H9 (cell line): Measurements from ENCODE around the gene TXNDC11. TPM values are rescaled to one million over a fixed set of nuclear protein-coding genes. Genes with fewer than 3 reads are reported as not detected.

Source experiments
- DNase-seq: peaks from one replicate; pipeline ENCODE4 v3.0.0-alpha.2; 2017
- H2AFZ ChIP-seq: one replicate; pipeline ENCODE4 v1.6.1; 2013; ENCODE audit warnings: mild to moderate bottlenecking, low read length, control low read depth, moderate library complexity
- H2AK5ac ChIP-seq: 2 replicates; pipeline ENCODE4 v1.6.1; 2013; ENCODE audit warnings: low read length, control low read depth, mixed read lengths; ENCODE audit not compliant: insufficient read length
- H2BK120ac ChIP-seq: one replicate; pipeline ENCODE4 v1.6.1; 2013; ENCODE audit warnings: low read depth, mild to moderate bottlenecking, low read length, control low read depth, inconsistent platforms; ENCODE audit not compliant: poor library complexity, severe bottlenecking
- H2BK12ac ChIP-seq: 2 replicates; pipeline ENCODE4 v1.6.1; 2013; ENCODE audit warnings: low read length, control low read depth, mixed read lengths, low read depth; ENCODE audit not compliant: insufficient read length
- H2BK15ac ChIP-seq: 2 replicates; pipeline ENCODE4 v1.6.1; 2013; ENCODE audit warnings: low read depth, low read length, control low read depth
- H2BK20ac ChIP-seq: one replicate; pipeline ENCODE4 v1.6.1; 2013; ENCODE audit warnings: low read depth, mild to moderate bottlenecking, low read length, control low read depth, inconsistent platforms; ENCODE audit not compliant: poor library complexity, severe bottlenecking
- H2BK5ac ChIP-seq: 2 replicates; pipeline ENCODE4 v1.6.1; 2013; ENCODE audit warnings: low read length, control low read depth, mixed read lengths; ENCODE audit not compliant: insufficient read length
- H3K14ac ChIP-seq: 2 replicates; pipeline ENCODE4 v1.6.1; 2013; ENCODE audit warnings: low read length, control low read depth; ENCODE audit not compliant: insufficient read depth
- H3K18ac ChIP-seq: 2 replicates; pipeline ENCODE4 v1.6.1; 2013; ENCODE audit warnings: low read depth, mild to moderate bottlenecking, mixed read lengths, low read length, control low read depth; ENCODE audit not compliant: insufficient read length
- H3K23ac ChIP-seq: 2 replicates; pipeline ENCODE4 v1.6.1; 2013; ENCODE audit warnings: low read length, control low read depth, mixed read lengths, low read depth; ENCODE audit not compliant: insufficient read length
- H3K23me2 ChIP-seq: 2 replicates; pipeline ENCODE4 v1.6.1; 2013; ENCODE audit warnings: low read depth, mild to moderate bottlenecking, mixed read lengths, low read length, control low read depth; ENCODE audit not compliant: insufficient read length, poor library complexity, severe bottlenecking
- H3K27ac ChIP-seq: 2 replicates; pipeline ENCODE4 v1.5.1; 2013; ENCODE audit warnings: low read length, control low read depth, mixed read lengths, low read depth; ENCODE audit not compliant: insufficient read length
- H3K27me3 ChIP-seq: 2 replicates; pipeline ENCODE4 v1.6.1; 2013; ENCODE audit warnings: low read length, control low read depth, inconsistent platforms; ENCODE audit not compliant: insufficient read depth
- H3K4ac ChIP-seq: 2 replicates; pipeline ENCODE4 v1.6.1; 2013; ENCODE audit warnings: low read depth, mild to moderate bottlenecking, control low read depth, inconsistent platforms, low read length, moderate library complexity
- H3K4me1 ChIP-seq: 2 replicates; pipeline ENCODE4 v1.6.1; 2013; ENCODE audit warnings: low read length, control low read depth, inconsistent platforms; ENCODE audit not compliant: insufficient read depth
- H3K4me2 ChIP-seq: 2 replicates; pipeline ENCODE4 v1.6.1; 2013; ENCODE audit warnings: low read length, control low read depth, mixed read lengths; ENCODE audit not compliant: insufficient read length, insufficient read depth
- H3K56ac ChIP-seq: 2 replicates; pipeline ENCODE4 v1.6.1; 2013; ENCODE audit warnings: low read depth, mild to moderate bottlenecking, mixed read lengths, low read length, control low read depth; ENCODE audit not compliant: insufficient read length
- H3K79me1 ChIP-seq: 2 replicates; pipeline ENCODE4 v1.6.1; 2013; ENCODE audit warnings: low read depth, mild to moderate bottlenecking, moderate library complexity, low read length, control low read depth, inconsistent platforms; ENCODE audit not compliant: insufficient read depth, poor library complexity, severe bottlenecking
- H3K79me2 ChIP-seq: 2 replicates; pipeline ENCODE4 v1.6.1; 2013; ENCODE audit warnings: low read length, control low read depth, inconsistent platforms; ENCODE audit not compliant: insufficient read depth
- H3K9ac ChIP-seq: 2 replicates; pipeline ENCODE4 v1.6.1; 2013; ENCODE audit warnings: low read length, control low read depth, mixed read lengths; ENCODE audit not compliant: insufficient read length; ENCODE audit errors: extremely low read depth
- H3K9me3 ChIP-seq: one replicate; pipeline ENCODE4 v1.6.1; 2013; ENCODE audit warnings: low read depth, low read length, inconsistent platforms; ENCODE audit not compliant: control insufficient read depth
- H3T11ph ChIP-seq: one replicate; pipeline ENCODE4 v1.6.1; 2013; ENCODE audit warnings: mild to moderate bottlenecking, low read length, control low read depth, inconsistent platforms
- H4K20me1 ChIP-seq: one replicate; pipeline ENCODE4 v1.6.1; 2013; ENCODE audit not compliant: control insufficient read depth, insufficient read length, insufficient read depth
- H4K5ac ChIP-seq: 2 replicates; pipeline ENCODE4 v1.6.1; 2013; ENCODE audit warnings: low read depth, mild to moderate bottlenecking, mixed read lengths, low read length, control low read depth; ENCODE audit not compliant: insufficient read length
- H4K8ac ChIP-seq: replicated peaks from 2 replicates; pipeline ENCODE4 v1.6.1; 2013; ENCODE audit warnings: low read length, control low read depth, mixed read lengths, low read depth; ENCODE audit not compliant: insufficient read length
- H4K91ac ChIP-seq: 2 replicates; pipeline ENCODE4 v1.6.1; 2013; ENCODE audit warnings: low read depth, mild to moderate bottlenecking, moderate library complexity, mixed read lengths, low read length, control low read depth; ENCODE audit not compliant: insufficient read length
- H3K27ac Mint-ChIP-seq, 3 experiments: 2 replicates in 2 of 3; 3 replicates in 1 of 3; pipeline ENCODE4 v1.8.0; 2020 to 2021; ENCODE audit warnings: mixed read lengths in 3 of 3, mild to moderate bottlenecking in 1 of 3, moderate library complexity in 1 of 3
- H3K27me3 Mint-ChIP-seq: 2 replicates; pipeline ENCODE4 v1.8.0; 2021; ENCODE audit warnings: low read depth, mild to moderate bottlenecking, moderate library complexity, mixed read lengths
- H3K36me3 Mint-ChIP-seq, 3 experiments: 2 replicates in 2 of 3; 3 replicates in 1 of 3; pipeline ENCODE4 v1.8.0; 2020 to 2021; ENCODE audit warnings: low read depth in 3 of 3, mixed read lengths in 3 of 3; ENCODE audit not compliant: insufficient read depth in 1 of 3
- H3K4me1 Mint-ChIP-seq, 2 experiments: 2 replicates each; pipeline ENCODE4 v1.8.0; 2020; ENCODE audit warnings: mixed read lengths in 2 of 2
- H3K4me3 Mint-ChIP-seq, 2 experiments: 2 replicates in 1 of 2; 3 replicates in 1 of 2; pipeline ENCODE4 v1.8.0; 2020 to 2021; ENCODE audit warnings: mild to moderate bottlenecking in 2 of 2, mixed read lengths in 2 of 2, moderate library complexity in 1 of 2
- H3K9me3 Mint-ChIP-seq, 2 experiments: 2 replicates in 1 of 2; 3 replicates in 1 of 2; pipeline ENCODE4 v1.8.0; 2020; ENCODE audit warnings: mild to moderate bottlenecking in 2 of 2, mixed read lengths in 2 of 2, moderate library complexity in 1 of 2
- CTCF ChIP-seq: fragments of 200-600 bp; sonication (generic); conservative IDR thresholded peaks from 3 replicates; pipeline ENCODE4 v1.8.0; 2021; ENCODE audit warnings: antibody characterized with exemption, mild to moderate bottlenecking
- WGBS: extraction: QIAGEN DNeasy Blood & Tissue Kit; methylation state at CpG from one replicate; pipeline ENCODE4 v1.1.7; 2013; ENCODE audit warnings: missing lambda C conversion rate, low lambda C conversion rate, mixed read lengths; ENCODE audit not compliant: insufficient read length; ENCODE audit errors: extremely low coverage; 5-methylcytosine and 5-hydroxymethylcytosine counted together
- total RNA-seq: library from RNA; stranded (reverse); gene quantifications from 2 replicates; pipeline ENCODE4 v1.2.1, GENCODE V29; 2021

The TXNDC11 gene
- total RNA-seq, 1 experiment from 2014 or later = 12.2 TPM

- Histone ChIP-seq H4K20me1 (no peaks in the 10 kb centered on the region), H2BK15ac (no peak overlapping the region)
These were observed 22.9 kb downstream of the TXNDC11 start for GRCh38 chr16:11719762-11720161.

More at GRCh38 chr16:11719762-11720161, 22.9 kb downstream of the TXNDC11 start:
- Histone ChIP-seq H4K5ac (no peak overlapping the region), H2AFZ (no peak overlapping the region), H3K79me2 (no peaks in the 10 kb centered on the region), H3K4me1 (no peaks in the 10 kb centered on the region), H3T11ph (no peak overlapping the region), H3K14ac (no peak overlapping the region), H3K9ac (no peak overlapping the region), H3K9me3 (no peaks in the 10 kb centered on the region), H3K27me3 (no peaks in the 10 kb centered on the region), H3K23me2 (no peaks in the 10 kb centered on the region), H3K4me2 (no peak overlapping the region), H2BK5ac (no peak overlapping the region), H3K79me1 (no peaks in the 10 kb centered on the region), H2BK20ac (no peak overlapping the region), H3K18ac (no peak overlapping the region), H2BK12ac (no peak overlapping the region), H2BK120ac (no peak overlapping the region), H3K27ac (no peak overlapping the region), H4K91ac (no peak overlapping the region), H3K56ac (no peak overlapping the region), H2AK5ac (no peak overlapping the region), H3K4ac (no peak overlapping the region), H3K23ac (no peak overlapping the region), H4K8ac (no peak overlapping the region)
- peaks cover 2 to 26% (median 16%) of the 10 kb centered on the region in 3 experiments; a peak in 5 of 7 replicates for H3K36me3 Mint-ChIP-seq
- no peak for TF ChIP-seq CTCF
- no peaks in the 10 kb centered on the region; a peak in 1 of 4 replicates for H3K4me1 Mint-ChIP-seq
- WGBS = no CpG with 5 or more reads among the region's 4 CpGs
- no peak overlapping the region; a peak in 1 of 7 replicates for H3K27ac Mint-ChIP-seq
- no peaks in the 10 kb centered on the region for H3K9me3 Mint-ChIP-seq
- H3K27me3 Mint-ChIP-seq = no peaks in the 10 kb centered on the region
- no peak overlapping the region for H3K4me3 Mint-ChIP-seq
- DNase-seq = no peak
